Trophoblast cell (in vitro differentiated cells and primary cell): ENCODE data around the gene IKZF5.

Experiments
- DNase-seq, 2 donors: peaks; one replicate each; pipeline ENCODE4 v3.0.0-alpha.2; 2016
- H2AFZ ChIP-seq: 2 replicates; pipeline ENCODE4 v1.6.1; 2013; ENCODE audit warnings: low read length, moderate library complexity, mild to moderate bottlenecking; ENCODE audit not compliant: insufficient read depth, poor library complexity
- H2AK5ac ChIP-seq: 2 replicates; pipeline ENCODE4 v1.6.1; 2013; ENCODE audit warnings: mild to moderate bottlenecking, low read length
- H2BK120ac ChIP-seq: 2 replicates; pipeline ENCODE4 v1.6.1; 2013; ENCODE audit warnings: low read length, mild to moderate bottlenecking, moderate library complexity; ENCODE audit not compliant: insufficient read depth, poor library complexity
- H2BK12ac ChIP-seq: 2 replicates; pipeline ENCODE4 v1.6.1; 2013; ENCODE audit warnings: mild to moderate bottlenecking, low read length, moderate library complexity
- H2BK5ac ChIP-seq: 2 replicates; pipeline ENCODE4 v1.6.1; 2013; ENCODE audit warnings: low read length, low read depth, moderate library complexity, mild to moderate bottlenecking; ENCODE audit not compliant: poor library complexity
- H3K14ac ChIP-seq: 2 replicates; pipeline ENCODE4 v1.6.1; 2013; ENCODE audit warnings: mild to moderate bottlenecking, low read length
- H3K18ac ChIP-seq: 2 replicates; pipeline ENCODE4 v1.6.1; 2013; ENCODE audit warnings: mild to moderate bottlenecking, low read length
- H3K23ac ChIP-seq: 2 replicates; pipeline ENCODE4 v1.6.1; 2013; ENCODE audit warnings: low read length
- H3K27ac ChIP-seq: 2 replicates; pipeline ENCODE4 v1.5.1; 2013; ENCODE audit warnings: low read depth, mild to moderate bottlenecking, inconsistent platforms, low read length, moderate library complexity
- H3K27me3 ChIP-seq: 2 replicates; pipeline ENCODE4 v1.6.1; 2013; ENCODE audit warnings: inconsistent platforms, mild to moderate bottlenecking, low read length, moderate library complexity; ENCODE audit not compliant: insufficient read depth
- H3K36me3 ChIP-seq, 2 experiments: 1 replicate in 1 of 2; 2 replicates in 1 of 2; pipeline ENCODE4 v1.6.1; 2013; ENCODE audit warnings: low read length in 2 of 2, mild to moderate bottlenecking in 2 of 2, moderate library complexity in 1 of 2; ENCODE audit not compliant: insufficient read depth in 2 of 2, control insufficient read depth in 1 of 2
- H3K4ac ChIP-seq: 2 replicates; pipeline ENCODE4 v1.6.1; 2013; ENCODE audit warnings: low read depth, mild to moderate bottlenecking, low read length, moderate library complexity
- H3K4me1 ChIP-seq, 2 experiments: 1 replicate in 1 of 2; 2 replicates in 1 of 2; pipeline ENCODE4 v1.6.1; 2013; ENCODE audit warnings: low read length in 2 of 2, mild to moderate bottlenecking in 2 of 2, moderate library complexity in 1 of 2; ENCODE audit not compliant: insufficient read depth in 2 of 2, control insufficient read depth in 1 of 2
- H3K4me2 ChIP-seq: 2 replicates; pipeline ENCODE4 v1.6.1; 2013; ENCODE audit warnings: inconsistent platforms, mild to moderate bottlenecking, low read length, moderate library complexity
- H3K4me3 ChIP-seq: 2 replicates; pipeline ENCODE4 v1.5.1; 2013; ENCODE audit warnings: mild to moderate bottlenecking, low read depth, low read length, inconsistent platforms
- H3K79me1 ChIP-seq: one replicate; pipeline ENCODE4 v1.6.1; 2013; ENCODE audit warnings: low read length
- H3K79me2 ChIP-seq: 2 replicates; pipeline ENCODE4 v1.6.1; 2013; ENCODE audit warnings: low read length, mild to moderate bottlenecking; ENCODE audit not compliant: control insufficient read depth, insufficient read depth, poor library complexity
- H3K9ac ChIP-seq: 2 replicates; pipeline ENCODE4 v1.6.1; 2013; ENCODE audit warnings: mild to moderate bottlenecking, low read length
- H3K9me3 ChIP-seq: 2 replicates; pipeline ENCODE4 v1.6.1; 2013; ENCODE audit warnings: low read depth, mild to moderate bottlenecking, control low read depth, inconsistent platforms, low read length; ENCODE audit not compliant: insufficient read depth
- H4K12ac ChIP-seq: 2 replicates; pipeline ENCODE4 v1.6.1; 2013; ENCODE audit warnings: low read depth, mild to moderate bottlenecking, low read length, moderate library complexity
- H4K8ac ChIP-seq: 2 replicates; pipeline ENCODE4 v1.6.1; 2013; ENCODE audit warnings: low read depth, mild to moderate bottlenecking, low read length, moderate library complexity
- H4K91ac ChIP-seq: one replicate; pipeline ENCODE4 v1.6.1; 2013; ENCODE audit warnings: low read depth, mild to moderate bottlenecking, low read length, moderate library complexity
- WGBS: extraction: QIAGEN DNeasy Blood & Tissue Kit; methylation state at CpG from one replicate; pipeline ENCODE4 v1.1.7; 2013; ENCODE audit warnings: missing lambda C conversion rate; ENCODE audit not compliant: insufficient read length, insufficient coverage; ENCODE audit errors: extremely low coverage; 5-methylcytosine and 5-hydroxymethylcytosine counted together

IKZF5 gene

DNA sequence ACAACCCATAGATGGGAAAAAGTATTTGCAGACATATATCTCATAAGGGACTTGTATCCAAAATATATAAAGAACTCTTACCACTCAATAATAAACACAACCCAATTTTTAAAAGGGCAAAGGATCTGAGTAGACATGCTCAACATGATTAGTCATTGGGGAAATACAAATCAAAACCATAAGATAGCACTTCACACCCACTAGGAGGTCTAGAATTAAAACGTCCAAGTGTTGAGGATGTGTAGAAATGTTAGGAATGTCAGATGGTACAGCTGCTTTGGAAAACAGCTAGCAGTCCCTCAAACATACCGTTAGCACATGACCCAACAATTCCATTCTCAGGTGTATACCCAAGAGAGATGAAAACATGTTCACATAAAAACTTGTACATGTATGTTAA is 20.1 kb downstream of the IKZF5 start:
- no CpG with 5 or more reads among the region's 2 CpGs for WGBS
- no peak overlapping the region for H2AFZ ChIP-seq
- no peak for DNase-seq
- H3K23ac ChIP-seq: no peak overlapping the region
- H3K4me2 ChIP-seq: no peak overlapping the region
- H3K4me3 ChIP-seq: no peak overlapping the region
- no peaks in the 10 kb centered on the region for H3K27me3 ChIP-seq
- H3K4me1 ChIP-seq: no peaks in the 10 kb centered on the region
- no peak overlapping the region for H3K9ac ChIP-seq
- H3K36me3 ChIP-seq: no peaks in the 10 kb centered on the region
- H3K79me2 ChIP-seq: no peaks in the 10 kb centered on the region
- H2AK5ac ChIP-seq: no peak overlapping the region
- H4K8ac ChIP-seq: no peak overlapping the region
- no peak overlapping the region for H4K91ac ChIP-seq
- H4K12ac ChIP-seq: no peak overlapping the region
- H2BK5ac ChIP-seq: no peak overlapping the region
- H2BK120ac ChIP-seq: no peak overlapping the region
- H3K9me3 ChIP-seq: no peaks in the 10 kb centered on the region
- H2BK12ac ChIP-seq: no peak overlapping the region
- no peak overlapping the region for H3K27ac ChIP-seq
- no peak overlapping the region for H3K14ac ChIP-seq
- no peaks in the 10 kb centered on the region for H3K79me1 ChIP-seq
- H3K18ac ChIP-seq: no peak overlapping the region
- H3K4ac ChIP-seq: no peak overlapping the region

GRCh38 chr10:122986335-122986734 is 22.3 kb downstream of the IKZF5 start:
- no peak overlapping the region for H4K91ac ChIP-seq
- WGBS: no CpG with 5 or more reads among the region's 6 CpGs

DNA sequence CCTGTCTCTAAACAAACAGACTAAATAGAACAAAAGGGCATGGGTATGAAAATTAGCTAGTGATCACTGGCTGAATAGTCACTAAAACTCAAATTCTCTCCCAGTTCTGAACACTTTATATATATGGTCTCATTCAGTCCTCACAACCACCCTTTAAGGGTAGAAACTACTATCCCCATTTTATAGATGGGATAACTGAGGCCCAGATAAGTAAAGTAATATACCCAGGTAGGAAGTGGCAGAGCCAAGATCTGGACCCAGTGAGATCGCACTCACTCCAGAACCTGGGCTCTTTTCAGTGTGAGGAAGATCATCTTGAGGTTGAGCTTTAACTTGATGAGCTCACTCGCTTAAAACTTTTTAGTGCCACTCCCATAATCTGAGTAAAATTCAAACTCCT is 23.9 kb downstream of the IKZF5 start:
- Histone ChIP-seq H3K23ac (no peak overlapping the region), H3K27ac (no peak overlapping the region), H3K79me1 (peaks cover 3% of the 10 kb centered on the region), H3K9me3 (no peaks in the 10 kb centered on the region), H3K27me3 (no peaks in the 10 kb centered on the region), H3K18ac (no peak overlapping the region), H3K4me1 (peaks cover 4% of the 10 kb centered on the region in 2 experiments), H3K79me2 (peaks cover 2% of the 10 kb centered on the region), H3K4ac (no peak overlapping the region), H3K4me3 (no peak overlapping the region), H4K12ac (no peak overlapping the region), H3K4me2 (no peak overlapping the region), H4K91ac (no peak overlapping the region), H4K8ac (no peak overlapping the region), H3K14ac (no peak overlapping the region), H2BK12ac (no peak overlapping the region), H2AK5ac (no peak overlapping the region), H2BK5ac (no peak overlapping the region), H2AFZ (no peak overlapping the region), H3K36me3 (no peaks in the 10 kb centered on the region), H2BK120ac (no peak overlapping the region), H3K9ac (no peak overlapping the region)
- no CpG with 5 or more reads among the region's 2 CpGs for WGBS
- DNase-seq: no peak

More at GRCh38 chr10:122986335-122986734, 22.3 kb downstream of the IKZF5 start:
- Histone ChIP-seq H2AFZ (no peak overlapping the region), H3K36me3 (no peaks in the 10 kb centered on the region), H3K14ac (no peak overlapping the region), H3K4me3 (no peak overlapping the region), H2BK12ac (no peak overlapping the region), H3K27me3 (no peaks in the 10 kb centered on the region), H3K79me2 (no peaks in the 10 kb centered on the region), H3K79me1 (no peaks in the 10 kb centered on the region), H3K4me2 (no peak overlapping the region), H3K9me3 (no peaks in the 10 kb centered on the region), H3K4me1 (no peaks in the 10 kb centered on the region), H3K27ac (no peak overlapping the region), H3K9ac (no peak overlapping the region), H4K8ac (no peak overlapping the region), H3K18ac (no peak overlapping the region), H2BK120ac (no peak overlapping the region), H4K12ac (no peak overlapping the region), H3K4ac (no peak overlapping the region), H2BK5ac (no peak overlapping the region), H2AK5ac (no peak overlapping the region), H3K23ac (no peak overlapping the region)
- DNase-seq: no peak

- no peak overlapping the region for H3K14ac ChIP-seq
- no peak overlapping the region for H4K8ac ChIP-seq
- no peak overlapping the region for H2AFZ ChIP-seq
- H3K27ac ChIP-seq: no peak overlapping the region
- peaks cover 4% of the 10 kb centered on the region in 2 experiments for H3K4me1 ChIP-seq
- no peak overlapping the region for H2BK12ac ChIP-seq
- no peak overlapping the region for H3K4ac ChIP-seq
- no peaks in the 10 kb centered on the region for H3K9me3 ChIP-seq
- no peak overlapping the region for H4K91ac ChIP-seq
- H3K4me3 ChIP-seq: no peak overlapping the region
- no peak overlapping the region for H3K23ac ChIP-seq
- no peak overlapping the region for H2BK120ac ChIP-seq
- no peak overlapping the region for H4K12ac ChIP-seq
- H3K4me2 ChIP-seq: no peak overlapping the region
- no peak overlapping the region for H2AK5ac ChIP-seq
- no peak overlapping the region for H2BK5ac ChIP-seq
- H3K18ac ChIP-seq: no peak overlapping the region
- DNase-seq: no peak
- no peaks in the 10 kb centered on the region for H3K27me3 ChIP-seq
- no CpG with 5 or more reads among the region's 6 CpGs for WGBS
- no peak overlapping the region for H3K9ac ChIP-seq
- no peaks in the 10 kb centered on the region for H3K36me3 ChIP-seq
- peaks cover 2% of the 10 kb centered on the region for H3K79me2 ChIP-seq
- H3K79me1 ChIP-seq: peaks cover 3% of the 10 kb centered on the region
Observed at GRCh38 chr10:122983898-122984297, 24.7 kb downstream of the IKZF5 start.
